RWPE1 (cell line): Measurements from ENCODE around the gene PHF1.
A peak's percentile ranks its signal among the peaks of the same experiment; 100 is the strongest.
"Not testable (repeated sequence)": the region's sequence is repeated elsewhere in the genome, so short reads cannot be mapped to it uniquely, and the experiment has no call there.

Source experiments
- CTCF ChIA-PET: fragments of 350-600 bp; sonication (Branson Sonifier 250); formaldehyde crosslinking; extraction: SDS; loops from one replicate; lab custom pipeline; 2021; lab: Yijun Ruan, JAX
- POLR2A ChIA-PET: fragments of 400-600 bp; formaldehyde crosslinking; extraction: SDS; loops from one replicate; lab custom pipeline; 2020; ENCODE audit warnings: antibody characterized with exemption; ENCODE audit not compliant: low non-redundant PET; lab: Yijun Ruan, JAX
- DNase-seq: peaks from one replicate; pipeline ENCODE4 v3.0.0; 2012; ENCODE audit warnings: low spot score
- H3K27ac ChIP-seq: fragments of 450-650 bp; 2 replicates; pipeline ENCODE4 v1.5.1; 2017
- TF ChIP-seq, protein P1 (sequence below): fragments of 450-650 bp; conservative IDR thresholded peaks from 2 replicates; pipeline ENCODE4 v1.5.1; 2017; ENCODE audit warnings: low read depth, mild to moderate bottlenecking

The PHF1 gene

DNA sequence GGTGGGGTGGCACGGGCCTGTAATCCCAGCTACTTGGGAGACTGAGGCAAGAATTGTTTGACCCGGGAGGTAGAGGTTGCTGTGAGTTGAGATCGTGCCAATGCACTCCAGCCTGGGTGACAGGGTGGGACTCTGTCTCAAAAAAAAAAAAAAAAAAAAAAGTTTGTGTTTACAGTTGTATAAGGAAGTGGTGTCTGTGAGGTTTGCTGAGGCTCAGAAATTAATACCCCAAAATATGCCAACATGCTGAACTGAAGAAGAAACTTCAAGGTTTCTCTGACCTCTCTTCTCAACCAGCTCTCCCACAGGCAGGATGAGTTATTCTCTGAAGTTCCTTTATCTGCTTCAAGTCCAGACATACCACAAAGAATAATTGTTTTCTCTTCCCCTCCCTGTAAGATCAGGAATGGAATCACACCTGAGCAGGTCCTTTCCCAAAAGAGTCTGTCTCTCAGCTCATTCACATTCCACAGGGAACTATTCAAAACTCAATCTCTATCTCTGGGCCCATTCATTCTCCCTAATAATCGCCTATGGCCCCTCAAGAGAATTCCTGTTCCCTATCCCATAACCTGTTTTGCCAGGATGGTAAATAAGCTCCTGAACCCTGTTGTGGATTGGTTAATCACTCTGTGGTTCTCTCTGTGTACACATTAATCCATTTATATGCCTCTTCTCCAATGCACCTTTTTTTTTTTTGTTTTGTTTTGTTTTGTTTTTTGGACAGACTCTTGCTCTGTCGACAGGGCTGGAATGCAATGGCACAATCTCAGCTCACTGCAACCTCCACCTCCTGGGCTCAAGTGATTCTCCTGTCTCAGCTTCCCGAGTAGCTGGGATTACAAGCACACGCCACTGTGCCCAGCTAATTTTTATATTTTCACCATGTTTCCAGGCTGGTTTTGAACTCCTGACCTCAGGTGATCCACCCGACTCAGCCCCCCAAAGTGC is 36.6 kb upstream of the PHF1 start:
- CTCF ChIA-PET = interaction anchor here (1.4 kb wide), 1 partner anchor 17 kb away, joined by 5 read pairs; no protein-coding TSS in a partner anchor
- TF ChIP-seq, protein P1, sequence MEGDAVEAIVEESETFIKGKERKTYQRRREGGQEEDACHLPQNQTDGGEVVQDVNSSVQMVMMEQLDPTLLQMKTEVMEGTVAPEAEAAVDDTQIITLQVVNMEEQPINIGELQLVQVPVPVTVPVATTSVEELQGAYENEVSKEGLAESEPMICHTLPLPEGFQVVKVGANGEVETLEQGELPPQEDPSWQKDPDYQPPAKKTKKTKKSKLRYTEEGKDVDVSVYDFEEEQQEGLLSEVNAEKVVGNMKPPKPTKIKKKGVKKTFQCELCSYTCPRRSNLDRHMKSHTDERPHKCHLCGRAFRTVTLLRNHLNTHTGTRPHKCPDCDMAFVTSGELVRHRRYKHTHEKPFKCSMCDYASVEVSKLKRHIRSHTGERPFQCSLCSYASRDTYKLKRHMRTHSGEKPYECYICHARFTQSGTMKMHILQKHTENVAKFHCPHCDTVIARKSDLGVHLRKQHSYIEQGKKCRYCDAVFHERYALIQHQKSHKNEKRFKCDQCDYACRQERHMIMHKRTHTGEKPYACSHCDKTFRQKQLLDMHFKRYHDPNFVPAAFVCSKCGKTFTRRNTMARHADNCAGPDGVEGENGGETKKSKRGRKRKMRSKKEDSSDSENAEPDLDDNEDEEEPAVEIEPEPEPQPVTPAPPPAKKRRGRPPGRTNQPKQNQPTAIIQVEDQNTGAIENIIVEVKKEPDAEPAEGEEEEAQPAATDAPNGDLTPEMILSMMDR = no peak
- POLR2A ChIA-PET = interaction anchor here (0.7 kb wide), 1 partner anchor 1891 kb away, joined by 3 read pairs; no protein-coding TSS in a partner anchor
- H3K27ac ChIP-seq = peak overlapping the region; percentile 98
- no peak for DNase-seq

DNA sequence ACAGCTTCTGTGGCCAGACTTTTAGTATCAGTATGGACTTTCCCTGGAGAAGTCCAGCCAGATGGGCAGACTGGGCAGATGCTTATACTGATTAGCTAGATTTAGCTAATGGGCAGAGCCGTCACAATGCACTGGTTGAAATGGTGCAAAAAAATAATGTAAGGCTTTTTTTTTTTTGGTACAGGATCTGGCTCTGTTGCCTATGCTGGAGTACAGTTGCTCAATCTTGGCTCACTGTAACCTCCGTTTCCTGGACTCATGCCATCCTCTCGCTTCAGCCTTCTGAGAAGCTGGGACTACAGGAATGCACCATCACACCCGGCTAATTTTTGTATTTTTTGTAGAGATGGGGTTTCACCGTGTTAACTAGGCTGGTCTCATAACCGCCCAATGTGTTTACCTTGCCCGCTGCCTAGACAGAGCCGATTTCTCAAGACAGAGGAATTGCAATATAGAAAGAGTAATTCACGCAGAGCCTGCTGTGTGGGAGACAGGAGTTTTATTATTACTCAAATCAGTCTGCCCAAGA is 35.6 kb upstream of the PHF1 start:
- ChIA-PET POLR2A (no interaction called here), CTCF (interaction anchor here (0.6 to 1.4 kb wide), 2 partner anchors 10 to 16 kb away, joined by 3 to 5 read pairs; no protein-coding TSS in a partner anchor)
- H3K27ac ChIP-seq = peak overlapping the region; percentile 98

DNA sequence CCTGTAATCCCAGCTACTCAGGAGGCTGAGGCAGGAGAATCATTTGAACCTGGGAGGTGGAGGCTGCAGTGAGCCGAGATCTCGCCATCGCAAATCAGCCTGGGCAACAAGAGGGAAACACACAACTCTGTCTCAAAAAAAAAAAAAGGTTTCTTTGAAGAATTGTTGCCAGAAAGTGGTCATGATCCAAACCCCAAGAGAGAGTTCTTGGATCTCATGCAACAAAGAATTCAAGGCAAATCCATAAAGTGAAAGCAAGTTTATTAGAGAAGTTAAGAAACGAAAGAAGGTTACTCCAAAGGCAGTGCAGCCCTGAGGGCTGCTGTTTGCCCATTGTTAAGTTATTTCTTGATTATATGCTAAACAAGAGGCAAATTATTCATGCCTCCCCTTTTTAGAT is 33.6 kb upstream of the PHF1 start:
- ChIA-PET CTCF (no interaction called here), POLR2A (no interaction called here)
- TF ChIP-seq, protein P1 = no peak
- no peak for DNase-seq
- H3K27ac ChIP-seq = peak overlapping the region; percentile 98; the same call in 1 of the 2 replicates

More for the DNA sequence above, 35.6 kb upstream of the PHF1 start:
- DNase-seq = no peak
- TF ChIP-seq, protein P1 = no peak

DNA sequence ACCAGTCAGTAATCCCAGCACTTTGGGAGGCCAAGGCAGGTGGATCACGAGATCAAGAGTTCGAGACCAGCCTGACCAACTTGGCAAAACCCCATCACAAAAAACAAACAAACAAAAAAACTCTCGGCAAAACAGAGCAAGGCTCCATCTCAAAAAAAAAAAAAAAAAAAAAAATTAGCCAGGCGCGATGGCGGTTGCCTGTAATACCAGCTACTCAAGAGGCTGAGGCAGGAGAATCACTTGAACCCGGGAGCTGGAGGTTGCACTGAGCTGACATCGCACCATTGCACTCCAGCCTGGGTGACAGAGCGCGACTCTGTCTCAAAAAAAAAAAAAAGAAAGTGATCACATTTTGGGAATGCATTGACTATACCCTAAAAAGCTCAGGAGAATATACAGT is 31.6 kb upstream of the PHF1 start:
- POLR2A ChIA-PET, DNase-seq: not testable (repeated sequence)
- peak overlapping the region; percentile 71 for H3K27ac ChIP-seq
- CTCF ChIA-PET = interaction anchor here (0.6 kb wide), 1 partner anchor 35 kb away, joined by 3 read pairs; no protein-coding TSS in a partner anchor

DNA sequence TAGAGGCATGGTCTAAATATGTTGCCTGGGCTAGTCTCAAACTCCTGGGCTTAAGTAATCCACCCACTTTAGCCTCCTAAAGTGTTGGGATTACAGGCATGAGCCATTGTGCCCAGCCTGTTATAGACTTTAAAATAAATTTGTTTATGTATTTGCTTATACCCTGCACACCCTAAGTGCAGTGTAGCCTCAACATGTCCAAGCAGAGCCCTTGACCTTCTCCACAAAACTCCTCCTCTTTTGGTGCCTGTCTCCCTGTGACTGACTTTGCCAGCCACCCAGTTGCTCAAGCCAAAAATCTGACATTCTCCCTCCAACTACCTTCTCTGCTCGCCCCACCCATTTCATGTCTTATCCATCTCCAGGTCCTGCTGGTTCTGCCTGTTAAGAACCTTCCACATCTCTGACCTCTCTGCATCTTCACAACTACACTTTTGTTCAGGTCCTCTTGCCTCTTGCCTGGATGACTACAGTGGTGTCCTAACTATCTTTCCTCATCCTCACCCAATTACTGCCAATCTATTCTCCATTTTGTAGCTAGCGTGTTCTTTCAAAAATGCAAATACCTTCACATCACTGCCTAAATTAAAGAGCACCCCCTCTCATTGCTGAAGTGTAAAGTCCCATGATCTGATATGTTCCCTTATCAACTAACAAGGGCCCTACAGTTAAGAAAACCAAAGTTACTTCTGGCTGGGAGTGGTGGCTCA is 30.4 kb upstream of the PHF1 start:
- H3K27ac ChIP-seq = peak overlapping the region; percentile 71
- ChIA-PET POLR2A (no interaction called here), CTCF (interaction anchor here (0.6 kb wide), 1 partner anchor 675 kb away, joined by 3 read pairs; no protein-coding TSS in a partner anchor)
- DNase-seq = no peak
- TF ChIP-seq, protein P1 = no peak

DNA sequence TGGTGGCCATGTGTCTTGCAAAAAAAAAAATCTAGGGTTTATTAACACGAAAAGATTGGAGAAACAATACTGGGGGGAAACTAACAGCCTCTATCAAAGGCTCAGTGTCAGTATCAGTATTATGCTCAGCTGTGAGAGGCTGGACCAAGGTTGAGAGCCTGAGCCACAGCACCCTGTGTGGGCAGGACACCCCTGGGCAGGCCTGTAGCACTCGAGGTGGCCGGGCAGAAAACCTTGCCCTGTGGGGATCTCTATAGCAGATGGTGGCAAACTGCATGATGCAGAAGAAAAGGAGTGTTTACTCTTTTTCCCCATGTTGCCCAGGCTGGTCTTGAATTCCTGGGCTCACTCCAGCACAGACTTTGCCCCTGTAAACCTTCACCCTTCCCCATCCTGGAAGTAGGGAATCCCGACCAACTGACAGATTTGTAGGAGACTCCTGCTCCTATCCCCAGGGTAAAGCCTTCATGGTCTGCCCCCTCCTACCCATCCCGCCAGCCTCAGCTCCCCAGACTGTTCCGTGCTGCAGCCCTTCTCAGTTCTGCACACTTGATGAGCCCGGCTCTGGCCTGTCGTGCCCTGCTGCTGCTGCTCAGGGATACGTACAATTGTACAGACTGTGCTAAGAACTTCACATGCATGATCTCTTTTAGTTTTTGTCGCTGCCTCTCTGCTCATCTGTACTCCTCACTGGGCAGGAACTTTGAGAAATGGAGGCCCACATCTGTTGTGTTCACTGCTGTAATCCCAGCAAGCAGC is 27.2 kb upstream of the PHF1 start:
- H3K27ac ChIP-seq = peak overlapping the region; percentile 52
- TF ChIP-seq, protein P1 = no peak
- POLR2A ChIA-PET = no interaction called here
- CTCF ChIA-PET = interaction anchor here (0.6 to 0.8 kb wide), 11 partner anchors 18 to 1450 kb away, joined by 3 to 8 read pairs (median 3); a partner anchor contains a TSS
- DNase-seq = no peak
